Measurements from ENCODE around the gene SLC25A45. TPM values are rescaled to one million over a fixed set of nuclear protein-coding genes. Genes with fewer than 3 reads are reported as not detected.

SLC25A45 gene
- total RNA-seq, 1 experiment from 2014 or later = 2.9 TPM

GRCh38 chr11:65416841-65417701, 34.6 kb upstream of the SLC25A45 start:
- no peaks in the 10 kb centered on the region for H3K9me3 Mint-ChIP-seq (ENCODE audit: low read depth, unreplicated experiment)
- TF ChIP-seq, protein P1, sequence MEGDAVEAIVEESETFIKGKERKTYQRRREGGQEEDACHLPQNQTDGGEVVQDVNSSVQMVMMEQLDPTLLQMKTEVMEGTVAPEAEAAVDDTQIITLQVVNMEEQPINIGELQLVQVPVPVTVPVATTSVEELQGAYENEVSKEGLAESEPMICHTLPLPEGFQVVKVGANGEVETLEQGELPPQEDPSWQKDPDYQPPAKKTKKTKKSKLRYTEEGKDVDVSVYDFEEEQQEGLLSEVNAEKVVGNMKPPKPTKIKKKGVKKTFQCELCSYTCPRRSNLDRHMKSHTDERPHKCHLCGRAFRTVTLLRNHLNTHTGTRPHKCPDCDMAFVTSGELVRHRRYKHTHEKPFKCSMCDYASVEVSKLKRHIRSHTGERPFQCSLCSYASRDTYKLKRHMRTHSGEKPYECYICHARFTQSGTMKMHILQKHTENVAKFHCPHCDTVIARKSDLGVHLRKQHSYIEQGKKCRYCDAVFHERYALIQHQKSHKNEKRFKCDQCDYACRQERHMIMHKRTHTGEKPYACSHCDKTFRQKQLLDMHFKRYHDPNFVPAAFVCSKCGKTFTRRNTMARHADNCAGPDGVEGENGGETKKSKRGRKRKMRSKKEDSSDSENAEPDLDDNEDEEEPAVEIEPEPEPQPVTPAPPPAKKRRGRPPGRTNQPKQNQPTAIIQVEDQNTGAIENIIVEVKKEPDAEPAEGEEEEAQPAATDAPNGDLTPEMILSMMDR (IDR thresholded peaks at IDR 0.05; ENCODE audit: unreplicated experiment) = no peak
- peak overlapping the region; percentile 67 for H3K4me3 Mint-ChIP-seq (ENCODE audit: low read depth, unreplicated experiment)
- DNase-seq = no peak
- intact Hi-C loops (cut with micrococcal nuclease; ENCODE audit: unreplicated experiment) = loop anchor here (1.0 to 5.0 kb wide), 3 partner anchors 35 to 52 kb away; partner anchors contain the start of gene SLC25A45
- CTCF ChIA-PET = interaction anchor here (0.7 to 3.8 kb wide), 12 partner anchors 12 to 93 kb away, joined by 3 to 31 read pairs (median 6); partner anchors contain the start of gene SLC25A45
- BruUV-seq (replicated peaks) = no TSS peak
- H3K4me1 Mint-ChIP-seq (ENCODE audit: low read depth, unreplicated experiment) = peaks cover 58% of the 10 kb centered on the region
- peaks cover 1% of the 10 kb centered on the region for H3K27me3 Mint-ChIP-seq (ENCODE audit: unreplicated experiment)
- peaks cover 72% of the 10 kb centered on the region for H3K36me3 Mint-ChIP-seq (ENCODE audit: insufficient read depth, unreplicated experiment)
- H3K27ac Mint-ChIP-seq (ENCODE audit: unreplicated experiment) = peak overlapping the region; percentile 66

- Mint-ChIP-seq H3K9me3 (ENCODE audit: low read depth, unreplicated experiment) (no peaks in the 10 kb centered on the region), H3K4me1 (ENCODE audit: low read depth, unreplicated experiment) (peaks cover 58% of the 10 kb centered on the region), H3K27me3 (ENCODE audit: unreplicated experiment) (no peaks in the 10 kb centered on the region), H3K4me3 (ENCODE audit: low read depth, unreplicated experiment) (peak overlapping the region; percentile 67), H3K27ac (ENCODE audit: unreplicated experiment) (peak overlapping the region; percentile 79), H3K36me3 (ENCODE audit: insufficient read depth, unreplicated experiment) (peaks cover 72% of the 10 kb centered on the region)
- peak; percentile 94 for DNase-seq
- TF ChIP-seq, protein P1 (IDR thresholded peaks at IDR 0.05; ENCODE audit: unreplicated experiment) = peak; percentile 94
- intact Hi-C loops (cut with micrococcal nuclease; ENCODE audit: unreplicated experiment) = loop anchor here (1.0 to 5.0 kb wide), 3 partner anchors 34 to 52 kb away; partner anchors contain the start of gene SLC25A45
- no TSS peak for BruUV-seq (replicated peaks)
- CTCF ChIA-PET = interaction anchor here (0.6 to 3.8 kb wide), 11 partner anchors 12 to 97 kb away, joined by 3 to 31 read pairs (median 6); partner anchors contain the start of gene SLC25A45
Observed at GRCh38 chr11:65416341-65416824, 33.9 kb upstream of the SLC25A45 start.

GRCh38 chr11:65415499-65416340, 33.3 kb upstream of the SLC25A45 start:
- peaks cover 67% of the 10 kb centered on the region for H3K36me3 Mint-ChIP-seq (ENCODE audit: insufficient read depth, unreplicated experiment)
- peaks cover 54% of the 10 kb centered on the region for H3K4me1 Mint-ChIP-seq (ENCODE audit: low read depth, unreplicated experiment)
- TF ChIP-seq, protein P1 (IDR thresholded peaks at IDR 0.05; ENCODE audit: unreplicated experiment) = no peak
- BruUV-seq (replicated peaks) = no TSS peak
- intact Hi-C loops (cut with micrococcal nuclease; ENCODE audit: unreplicated experiment) = loop anchor here (1.0 to 5.0 kb wide), 3 partner anchors 33 to 53 kb away; partner anchors contain the start of gene SLC25A45
- H3K9me3 Mint-ChIP-seq (ENCODE audit: low read depth, unreplicated experiment) = no peaks in the 10 kb centered on the region
- DNase-seq = no peak
- H3K27me3 Mint-ChIP-seq (ENCODE audit: unreplicated experiment) = no peaks in the 10 kb centered on the region
- H3K4me3 Mint-ChIP-seq (ENCODE audit: low read depth, unreplicated experiment) = peak overlapping the region; percentile 67
- peak overlapping the region; percentile 79 for H3K27ac Mint-ChIP-seq (ENCODE audit: unreplicated experiment)
- CTCF ChIA-PET = interaction anchor here (0.6 to 3.8 kb wide), 11 partner anchors 11 to 98 kb away, joined by 3 to 31 read pairs (median 6); partner anchors contain the start of gene SLC25A45
